GM21381 (cell line): ENCODE results near the gene TNFRSF6B.

Source experiments
- ATAC-seq: cut with Tn5 transposase; IDR thresholded peaks from one replicate; pipeline ENCODE4 v1.9.1; 2021; ENCODE audit warnings: mild to moderate bottlenecking, moderate library complexity; ENCODE audit not compliant: unreplicated experiment

TNFRSF6B gene

GRCh38 chr20:63694584-63695423 is 1.6 kb upstream of the TNFRSF6B start:
- ATAC-seq, result no peak

- no peak for ATAC-seq
These were observed 787 bp upstream of the TNFRSF6B start for GRCh38 chr20:63695424-63696305.

GRCh38 chr20:63696306-63696627 is 185 bp upstream of the TNFRSF6B start:
- ATAC-seq, result no peak

GRCh38 chr20:63697357-63697867 is 960 bp downstream of the TNFRSF6B start:
- no peak for ATAC-seq

GRCh38 chr20:63697868-63698545 is 1.6 kb downstream of the TNFRSF6B start:
- ATAC-seq, result no peak

- ATAC-seq, result no peak
These were observed 2.5 kb downstream of the TNFRSF6B start for GRCh38 chr20:63698739-63699465.

GRCh38 chr20:63699466-63700198 is 3.2 kb downstream of the TNFRSF6B start:
- ATAC-seq, result no peak

- ATAC-seq, result no peak
These were observed 4.0 kb downstream of the TNFRSF6B start for GRCh38 chr20:63700199-63701050.

GRCh38 chr20:63701051-63701328 is 4.5 kb downstream of the TNFRSF6B start:
- no peak for ATAC-seq

- ATAC-seq, result no peak
These were observed 5.0 kb downstream of the TNFRSF6B start for GRCh38 chr20:63701329-63702035.

- no peak for ATAC-seq
These were observed 5.7 kb downstream of the TNFRSF6B start for GRCh38 chr20:63702036-63702665.

- no peak for ATAC-seq
These were observed 6.5 kb downstream of the TNFRSF6B start for GRCh38 chr20:63702751-63703470.

- no peak for ATAC-seq
These were observed 7.1 kb downstream of the TNFRSF6B start for GRCh38 chr20:63703471-63703975.

GRCh38 chr20:63703976-63704748 is 7.7 kb downstream of the TNFRSF6B start:
- ATAC-seq, result no peak

- ATAC-seq, result no peak
These were observed 8.3 kb downstream of the TNFRSF6B start for GRCh38 chr20:63704749-63705117.

GRCh38 chr20:63705232-63706026 is 9.0 kb downstream of the TNFRSF6B start:
- ATAC-seq, result no peak
